HG03432 (cell line): ENCODE results near the gene ANKRD13A.
A peak's percentile ranks its signal among the peaks of the same experiment; 100 is the strongest.
"Not testable (repeated sequence)": the region's sequence is repeated elsewhere in the genome, so short reads cannot be mapped to it uniquely, and the experiment has no call there.

ENCODE experiments used
- ATAC-seq: cut with Tn5 transposase; IDR thresholded peaks from one replicate; pipeline ENCODE4 v1.9.1; 2021; ENCODE audit warnings: mild to moderate bottlenecking, moderate library complexity; ENCODE audit not compliant: unreplicated experiment

Gene ANKRD13A

DNA sequence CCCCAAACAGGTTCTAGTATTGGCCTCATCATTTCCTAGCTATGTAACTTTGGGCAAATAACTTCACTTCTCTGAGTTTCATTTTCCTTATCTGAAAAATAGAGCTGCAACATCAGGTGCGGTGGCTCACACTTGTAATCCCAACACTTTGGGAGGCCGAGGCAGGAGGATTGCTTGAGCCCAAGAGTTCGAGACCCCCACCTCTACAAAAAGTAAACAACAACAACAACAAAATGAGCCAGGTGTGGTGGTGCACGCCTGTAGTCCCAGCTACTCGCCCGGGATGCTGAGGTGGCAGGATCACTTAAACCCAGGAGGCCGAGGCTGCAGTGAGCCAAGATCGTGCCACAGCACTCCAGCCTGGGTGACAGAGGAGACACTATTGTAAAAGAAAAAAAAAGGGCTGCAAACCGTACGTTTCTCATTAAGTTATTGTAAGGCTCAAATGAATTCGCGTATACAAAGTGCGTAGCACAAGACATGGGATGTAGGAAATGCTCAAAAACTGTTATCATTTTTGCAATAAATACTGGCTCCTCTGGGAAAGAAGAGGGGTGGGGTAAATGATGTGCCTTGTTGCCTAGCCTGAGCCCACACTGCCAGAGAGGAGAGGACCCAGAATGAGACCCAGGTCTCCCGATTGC lies 48.2 kb downstream of the ANKRD13A start:
- ATAC-seq = no peak

DNA sequence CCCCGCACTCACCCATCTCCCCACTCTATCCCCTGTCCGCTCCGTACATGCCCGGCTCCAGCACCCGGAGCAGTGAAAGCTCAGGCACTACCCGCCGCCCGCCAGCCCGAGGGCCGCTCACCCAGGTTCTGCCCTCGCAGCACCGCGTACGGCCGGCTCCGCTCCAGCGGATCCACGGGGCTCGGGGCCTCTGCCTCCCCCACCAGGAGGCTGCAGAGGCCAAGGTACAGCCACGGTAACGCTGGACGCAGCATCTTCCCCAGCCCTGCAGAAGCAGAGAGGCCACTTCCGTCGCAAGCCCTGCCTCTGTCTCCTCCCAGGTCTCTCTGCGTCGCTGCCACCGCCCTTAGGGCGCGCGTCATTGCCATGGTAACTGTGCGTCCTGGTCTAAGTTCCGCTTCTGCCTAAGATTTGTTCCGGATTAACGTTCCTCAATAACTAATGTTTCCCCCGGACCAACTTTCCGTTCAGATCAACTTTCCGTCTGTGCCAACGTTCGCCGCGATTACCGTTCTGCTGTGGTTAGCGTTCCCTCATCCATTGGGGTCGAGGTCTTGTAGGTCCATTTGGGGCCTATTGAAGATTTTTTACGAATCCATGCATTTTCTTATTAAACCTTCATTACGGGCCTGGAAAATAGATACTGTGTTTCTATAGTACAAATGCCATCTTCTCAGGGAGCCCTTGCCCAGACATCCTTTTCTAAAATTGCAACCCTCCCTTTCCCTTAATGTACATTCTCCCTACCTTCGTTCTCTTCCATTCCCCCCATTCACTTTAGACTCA lies 49.2 kb downstream of the ANKRD13A start, which contains the start of gene C12orf76:
TSS of gene C12orf76 (minus strand) at position 281 of the 786 bp plus-strand sequence. CDS start at position 254, 27 bp downstream.
- peak; percentile 99 for ATAC-seq

DNA sequence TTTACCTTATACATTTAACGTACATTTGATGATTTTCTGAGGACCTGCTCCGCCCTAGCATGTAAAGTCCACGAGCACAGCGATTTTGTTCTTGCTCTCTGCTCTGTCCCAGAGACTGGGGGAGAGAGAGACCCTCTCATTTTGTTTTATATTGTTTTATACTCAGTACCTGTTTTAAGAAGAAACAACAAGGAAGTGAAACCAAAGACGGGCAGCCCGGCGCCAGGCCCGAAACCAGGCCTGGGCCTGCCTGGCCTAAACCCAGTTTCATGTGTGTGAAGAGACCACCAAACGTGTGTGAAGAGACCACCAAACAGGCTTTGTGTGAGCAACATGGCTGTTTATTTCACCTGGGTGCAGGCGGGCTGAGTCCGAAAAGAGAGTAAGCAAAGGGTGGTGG lies 49.8 kb downstream of the ANKRD13A start:
- peak; percentile 13 for ATAC-seq

DNA sequence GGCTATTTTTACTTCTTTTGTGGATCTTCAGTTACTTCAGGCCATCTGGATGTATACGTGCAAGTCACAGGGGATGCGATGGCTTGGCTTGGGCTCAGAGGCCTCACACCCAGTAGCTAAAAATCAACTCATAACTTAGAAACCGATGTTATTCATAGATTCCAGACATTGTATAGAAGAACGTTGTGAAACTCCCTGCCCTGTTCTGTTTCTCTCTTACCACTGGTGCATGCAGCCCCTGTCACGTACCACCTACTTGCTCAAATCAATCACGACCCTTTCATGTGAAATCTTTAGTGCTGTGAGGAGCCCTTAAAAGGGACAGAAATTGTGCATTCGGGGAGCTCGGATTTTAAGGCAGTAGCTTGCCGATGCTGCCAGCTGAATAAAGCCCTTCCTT lies 50.4 kb downstream of the ANKRD13A start:
- not testable (repeated sequence) for ATAC-seq

DNA sequence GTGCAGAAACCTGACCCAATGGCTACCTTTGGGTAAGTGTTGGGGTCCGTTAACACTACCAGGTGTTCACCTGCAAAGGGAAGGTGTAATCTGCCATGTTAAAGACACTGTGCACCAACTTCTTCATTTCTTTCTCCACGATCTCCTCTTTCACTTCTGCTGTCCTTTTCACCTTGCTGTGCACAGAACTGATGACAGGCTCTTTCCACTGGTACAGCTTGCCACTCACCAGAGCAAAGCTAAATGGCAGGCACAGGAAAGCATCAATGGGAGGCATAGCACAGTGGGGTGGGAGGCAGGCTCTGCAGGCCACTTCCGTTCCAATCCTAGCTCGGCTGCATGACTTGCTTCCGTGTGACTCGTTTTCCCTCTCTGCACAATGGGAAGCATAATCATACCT lies 51.7 kb downstream of the ANKRD13A start:
- ATAC-seq = no peak

DNA sequence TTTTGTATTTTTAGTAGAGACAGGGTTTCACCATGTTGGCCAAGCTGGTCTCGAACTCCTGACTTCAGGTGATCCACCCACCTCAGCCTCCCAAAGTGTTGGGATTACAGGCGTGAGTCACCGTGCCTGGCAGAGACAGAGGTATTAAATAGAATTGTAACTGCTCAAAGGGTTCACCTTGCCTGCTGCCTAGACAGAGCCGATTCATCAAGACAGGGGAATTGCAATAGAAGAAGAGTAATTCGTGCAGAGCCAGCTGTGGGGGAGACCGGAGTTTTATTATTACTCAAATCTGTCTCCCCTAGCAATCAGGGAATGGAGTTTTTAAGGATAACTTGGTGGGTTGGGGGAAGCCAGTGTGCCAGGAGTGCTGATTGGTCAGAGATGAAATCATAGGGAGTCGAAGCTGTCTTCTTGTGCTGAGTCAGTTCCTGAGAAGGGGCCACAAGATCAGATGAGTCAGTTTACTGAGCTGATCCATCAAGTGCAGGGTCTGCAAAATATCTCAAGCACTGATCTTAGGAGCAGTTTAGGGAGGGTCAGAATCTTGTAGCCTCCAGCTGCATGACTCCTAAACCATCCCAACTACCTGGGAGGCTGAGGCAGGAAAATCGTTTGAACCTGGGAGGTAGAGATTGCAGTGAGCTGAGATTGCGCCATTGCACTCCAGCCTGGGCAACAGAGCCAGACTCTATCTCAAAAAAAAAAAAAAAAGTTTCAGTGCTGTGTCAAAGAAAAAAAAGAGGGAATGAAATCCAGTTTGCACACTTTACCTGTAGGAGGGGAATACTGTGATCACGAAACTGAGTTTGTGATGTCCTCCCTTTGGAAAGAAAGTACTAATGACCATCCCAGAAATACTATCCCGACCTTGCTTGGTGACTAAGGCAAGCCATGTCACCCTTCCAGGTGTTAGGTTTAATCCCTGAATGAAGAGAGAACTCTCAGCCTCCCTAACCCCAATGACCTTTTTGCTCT lies 56.4 kb downstream of the ANKRD13A start:
- ATAC-seq = not testable (repeated sequence)

DNA sequence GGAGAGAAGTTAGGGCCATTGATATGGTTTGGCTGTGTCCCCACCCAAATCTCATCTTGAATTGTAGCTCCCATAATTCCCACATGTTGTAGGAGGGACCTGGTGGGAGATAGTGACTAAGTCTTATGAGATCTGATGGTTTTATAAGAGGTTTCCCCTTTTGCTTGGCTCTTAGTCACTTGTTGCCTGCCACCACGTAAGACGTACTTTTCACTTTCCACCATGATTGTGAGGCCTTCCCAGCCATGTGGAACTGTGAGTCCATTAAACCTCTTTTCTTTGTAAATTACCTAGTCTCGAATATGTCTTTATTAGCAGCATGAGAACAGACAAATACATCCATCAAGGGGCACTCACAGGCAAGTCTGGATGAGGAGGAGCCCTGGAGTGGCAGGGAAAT lies 57.4 kb downstream of the ANKRD13A start:
- ATAC-seq = not testable (repeated sequence)

DNA sequence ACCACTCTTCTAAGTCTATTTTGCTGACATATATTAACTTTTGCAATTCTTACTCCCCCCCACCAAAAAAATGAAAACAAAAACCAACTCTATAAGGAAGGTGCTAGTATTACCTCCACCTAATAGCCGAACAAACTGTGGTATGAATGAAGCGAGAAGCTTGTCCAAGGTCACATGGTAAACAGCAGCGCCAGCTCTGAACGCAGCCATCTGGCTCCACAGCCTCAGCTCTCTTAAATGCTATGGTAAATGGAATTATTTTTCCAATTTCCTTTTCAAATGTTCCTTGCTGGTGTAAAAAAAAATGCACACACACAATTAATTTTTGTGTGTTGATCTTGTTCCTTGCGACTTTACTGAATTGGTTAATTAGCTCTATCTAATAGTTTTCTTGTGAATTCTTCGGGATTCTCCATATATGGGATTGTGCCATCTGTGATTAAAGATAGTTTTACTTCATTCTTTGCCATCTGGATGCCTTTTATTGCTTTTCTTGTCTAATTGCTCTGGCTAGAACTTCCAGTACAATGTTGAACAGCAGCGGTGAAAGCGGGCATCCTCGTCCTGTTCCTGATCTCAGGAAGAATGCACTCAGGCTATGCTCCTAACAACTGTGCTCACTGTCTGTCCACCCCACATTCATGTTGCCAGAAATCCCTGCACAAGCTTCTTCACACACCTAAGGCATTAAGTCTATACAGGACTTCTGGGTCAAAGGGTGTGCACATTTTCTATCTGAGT lies 59.8 kb downstream of the ANKRD13A start:
- ATAC-seq = no peak

DNA sequence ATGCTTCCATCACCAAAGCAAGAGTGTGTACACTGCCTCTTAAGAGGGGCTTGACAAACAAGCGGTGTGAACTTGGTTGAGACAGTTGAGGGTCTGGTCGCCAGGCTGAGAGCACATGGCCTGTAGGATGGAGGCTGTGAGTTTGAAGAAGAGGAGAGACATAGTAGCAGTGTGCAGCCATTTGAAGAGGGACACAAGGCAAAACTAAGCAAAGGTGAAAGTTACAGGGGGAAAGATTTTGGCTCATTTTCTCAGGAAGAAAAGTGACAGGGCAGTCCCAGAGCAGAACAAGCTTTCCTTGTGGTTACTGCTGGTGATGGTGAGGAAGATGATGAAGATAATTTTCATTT lies 60.4 kb downstream of the ANKRD13A start:
- ATAC-seq = no peak

DNA sequence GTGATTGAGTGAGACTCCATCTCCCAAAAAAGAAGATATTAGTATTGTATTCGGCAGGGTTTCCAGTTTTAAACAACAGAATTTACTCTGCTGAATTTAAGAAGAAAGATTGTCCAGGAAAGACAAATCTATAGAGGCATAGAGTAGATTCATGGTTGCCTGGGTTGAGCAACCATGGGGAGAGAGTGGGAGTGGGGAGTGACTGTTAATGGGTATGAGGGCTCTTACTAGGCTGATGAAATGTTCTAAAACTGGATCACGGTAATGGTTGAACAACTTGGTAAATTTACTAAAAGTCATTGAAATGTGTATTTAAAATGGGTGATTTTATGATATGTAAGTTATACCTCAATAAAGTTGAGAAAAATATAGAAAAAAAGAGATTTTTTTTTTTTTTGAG lies 63.0 kb downstream of the ANKRD13A start:
- no peak for ATAC-seq

DNA sequence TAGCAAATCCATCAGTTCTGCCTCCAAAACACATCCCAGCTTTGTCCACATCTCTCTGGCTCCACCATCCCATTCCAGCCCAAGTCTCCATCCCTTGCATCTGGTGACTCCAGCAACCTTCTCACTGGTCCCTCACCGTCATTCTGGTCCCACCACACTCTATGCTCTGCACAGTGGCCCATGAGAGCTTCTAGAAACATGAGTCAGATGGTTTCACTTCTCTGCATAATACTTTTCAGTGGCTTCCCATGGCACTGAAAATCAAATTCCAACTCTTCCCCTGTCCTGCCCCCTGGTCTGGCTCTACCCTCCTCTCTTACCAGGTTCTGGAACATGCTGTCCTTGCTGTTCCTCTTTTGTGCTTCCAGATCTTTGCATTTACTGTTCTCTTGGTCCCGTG lies 66.3 kb downstream of the ANKRD13A start:
- ATAC-seq = no peak

DNA sequence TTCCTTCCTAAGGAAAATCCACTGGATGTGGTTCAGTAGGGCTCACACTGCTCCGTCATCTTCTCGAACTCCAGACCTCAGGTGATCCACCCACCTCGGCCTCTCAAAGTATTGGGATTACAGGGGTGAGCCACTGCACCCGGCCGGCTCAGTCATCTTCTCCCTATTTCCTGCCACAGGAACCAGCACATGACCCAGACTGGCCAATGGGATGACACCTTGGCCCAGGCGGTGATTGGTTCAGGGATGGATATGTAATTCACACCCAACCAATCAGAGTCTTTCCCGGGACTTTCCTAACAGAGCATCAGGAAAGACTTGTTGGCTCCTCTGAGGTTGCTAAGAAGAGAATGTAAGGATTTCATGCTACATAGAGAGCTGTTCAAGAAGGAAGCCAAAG lies 68.3 kb downstream of the ANKRD13A start:
- no peak for ATAC-seq

DNA sequence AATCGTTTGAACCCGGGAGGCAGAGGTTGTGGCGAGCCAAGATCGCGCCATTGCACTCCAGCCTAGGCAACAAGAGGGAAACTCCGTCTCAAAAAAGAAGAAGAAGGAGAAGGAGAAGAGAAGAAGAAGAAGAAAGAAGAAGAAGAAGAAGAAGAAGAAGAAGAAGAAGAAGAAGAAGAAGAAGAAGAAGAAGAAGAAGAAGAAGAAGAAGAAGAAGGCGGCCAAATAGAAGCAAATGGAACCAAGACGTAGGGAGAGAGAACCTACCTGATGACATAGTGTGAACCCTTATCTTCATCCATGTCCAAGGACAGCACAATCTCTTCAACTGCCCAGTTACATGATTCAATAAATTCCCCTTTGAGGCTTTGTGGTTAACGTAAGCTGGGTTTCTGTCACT lies 68.9 kb downstream of the ANKRD13A start:
- not testable (repeated sequence) for ATAC-seq

DNA sequence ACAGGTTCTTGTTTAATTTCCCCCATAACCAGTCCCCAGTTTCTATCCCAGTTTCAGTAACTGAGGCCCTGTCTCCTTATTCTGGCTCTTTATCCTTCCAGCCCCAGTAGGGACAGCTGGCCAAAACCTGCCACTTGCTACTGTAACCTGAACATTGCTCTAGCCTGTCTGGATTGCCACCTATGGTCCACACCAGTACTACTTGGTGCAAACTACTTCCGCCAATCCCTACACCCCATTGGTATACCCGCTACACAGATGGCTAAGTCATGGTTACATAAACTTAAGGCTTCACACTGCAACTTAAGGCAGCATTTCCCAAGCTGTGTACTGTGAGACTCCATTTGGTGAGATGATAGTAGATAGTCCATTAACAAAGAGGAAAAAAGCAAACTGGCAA lies 69.4 kb downstream of the ANKRD13A start:
- ATAC-seq = no peak

DNA sequence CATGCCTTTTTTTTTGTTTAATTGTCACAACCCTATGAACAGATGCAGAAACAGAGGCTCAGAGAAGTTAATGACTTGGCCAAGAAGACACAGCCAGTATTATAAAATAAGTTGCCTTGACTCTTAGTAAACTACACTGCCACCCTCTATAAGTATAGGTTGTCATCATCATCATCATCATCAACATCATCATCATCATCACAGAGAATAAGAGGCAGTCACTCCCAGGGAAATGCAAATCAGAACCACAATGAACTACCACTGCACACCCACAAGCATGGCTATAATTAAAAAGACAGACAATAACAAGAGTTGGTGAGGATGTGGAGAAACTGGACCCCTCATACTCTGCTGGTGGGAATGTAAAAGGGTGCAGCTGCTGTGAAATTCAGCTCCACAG lies 72.3 kb downstream of the ANKRD13A start:
- ATAC-seq = no peak

DNA sequence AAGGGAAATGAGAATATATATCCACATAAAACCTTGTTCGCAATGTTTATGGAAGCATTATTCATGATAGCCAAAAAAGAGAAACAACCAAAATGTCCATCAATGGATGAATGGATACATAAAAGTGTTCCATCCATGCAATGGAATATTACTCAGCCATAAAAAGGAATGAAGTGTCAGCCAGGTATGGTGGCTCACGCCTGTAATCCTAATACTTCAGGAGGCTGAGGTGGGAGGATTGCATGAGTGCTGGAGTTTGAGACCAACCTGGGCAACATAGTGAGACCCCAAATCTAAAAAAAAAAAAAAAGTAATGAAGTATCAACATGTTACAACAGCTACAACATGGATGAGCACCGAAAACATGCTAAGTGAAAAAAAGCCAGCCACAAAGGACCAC lies 72.7 kb downstream of the ANKRD13A start:
- no peak for ATAC-seq

DNA sequence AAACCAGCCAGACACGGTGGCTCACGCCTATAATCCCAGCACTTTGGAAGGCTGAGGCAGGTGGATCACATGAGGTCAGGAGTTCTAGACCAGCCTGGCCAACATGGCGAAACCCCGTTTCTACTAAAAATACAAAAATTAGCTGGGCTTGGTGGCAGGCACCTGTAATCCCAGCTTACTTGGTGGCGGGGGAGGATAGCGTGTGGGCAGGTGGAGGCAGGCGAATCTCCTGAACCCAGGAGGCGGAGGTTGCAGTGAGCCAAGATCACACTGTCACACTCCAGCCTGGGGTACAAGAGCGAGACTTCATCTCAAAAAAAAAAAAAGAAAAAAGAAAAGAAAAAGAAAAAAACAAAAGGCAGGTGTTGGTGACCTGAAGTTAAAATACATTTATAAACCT lies 73.4 kb downstream of the ANKRD13A start:
- not testable (repeated sequence) for ATAC-seq

DNA sequence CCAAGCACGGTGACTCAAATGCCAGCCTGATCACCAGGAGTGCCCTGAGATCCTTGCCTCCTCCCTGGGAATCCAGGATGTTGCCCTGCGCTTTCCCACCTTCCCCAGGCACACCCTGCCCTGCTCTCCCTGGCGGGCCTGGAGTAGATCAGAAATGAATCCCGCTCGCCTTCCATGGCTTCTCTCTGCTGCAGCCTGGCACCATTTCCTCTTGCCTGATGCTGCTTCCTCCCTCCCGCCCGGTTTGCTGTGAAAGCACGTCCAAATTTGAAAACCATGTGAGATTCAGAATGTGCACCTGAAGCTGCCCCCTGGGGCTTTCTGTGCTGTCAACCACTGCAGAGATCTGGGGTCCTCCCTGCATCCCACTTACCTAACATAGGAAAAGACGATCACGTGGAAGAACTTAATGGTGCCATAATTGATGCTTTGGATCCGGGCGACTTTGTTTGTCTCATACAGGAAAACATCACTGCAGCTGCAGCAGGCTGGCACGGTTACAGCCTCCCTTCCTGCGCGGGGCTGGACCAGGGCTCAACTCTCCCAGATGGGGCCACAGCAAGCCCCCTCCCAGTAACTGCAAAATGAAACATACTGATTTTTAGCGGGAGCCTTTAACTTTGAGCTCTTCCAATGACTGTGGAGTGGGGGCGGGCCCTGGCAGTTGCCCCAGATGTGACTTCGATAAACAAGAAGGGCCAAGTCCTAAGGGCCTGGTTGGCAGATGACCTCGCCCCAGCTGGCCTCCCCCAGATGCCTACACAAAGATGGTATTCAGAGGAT lies 74.0 kb downstream of the ANKRD13A start:
- no peak for ATAC-seq

DNA sequence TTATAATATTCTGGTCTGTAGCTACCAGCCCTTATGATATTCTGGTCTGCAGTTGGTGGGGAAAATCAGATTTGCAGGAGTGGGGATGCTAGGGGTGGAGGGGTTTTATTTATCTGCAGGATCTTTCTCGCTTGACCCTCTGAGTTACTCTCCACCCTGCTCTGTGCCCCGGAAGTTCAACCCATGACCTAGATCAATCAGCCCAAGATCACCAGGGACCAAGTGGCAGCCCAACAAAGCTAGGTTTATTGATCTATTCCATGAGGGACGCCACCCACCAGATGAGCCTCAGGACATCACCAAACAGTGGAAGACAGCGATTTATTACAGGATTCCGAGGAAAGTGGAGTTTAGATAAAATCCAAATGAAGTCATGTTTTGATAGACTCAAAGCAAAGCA lies 74.9 kb downstream of the ANKRD13A start:
- no peak for ATAC-seq

DNA sequence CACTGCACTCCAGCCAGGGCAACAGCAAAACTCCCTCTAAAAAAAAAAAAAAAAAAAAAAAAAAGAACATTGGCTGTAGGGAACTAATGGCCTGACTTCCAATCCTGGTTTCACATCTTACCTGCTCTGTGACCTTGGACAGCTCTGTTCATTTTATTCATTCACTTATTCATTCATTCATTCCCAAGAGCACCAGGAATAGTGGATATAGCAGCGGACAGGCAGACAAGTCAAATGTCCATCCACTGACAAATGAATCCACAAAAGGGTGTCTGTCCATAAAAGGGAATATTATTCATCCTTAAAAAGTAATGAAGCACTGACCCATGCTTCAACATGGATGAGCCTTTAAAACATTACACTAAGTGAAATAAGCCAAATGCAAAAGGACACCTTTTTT lies 76.7 kb downstream of the ANKRD13A start:
- ATAC-seq = no peak
